ENCODE data around the gene SLCO2B1.

The SLCO2B1 gene

DNA sequence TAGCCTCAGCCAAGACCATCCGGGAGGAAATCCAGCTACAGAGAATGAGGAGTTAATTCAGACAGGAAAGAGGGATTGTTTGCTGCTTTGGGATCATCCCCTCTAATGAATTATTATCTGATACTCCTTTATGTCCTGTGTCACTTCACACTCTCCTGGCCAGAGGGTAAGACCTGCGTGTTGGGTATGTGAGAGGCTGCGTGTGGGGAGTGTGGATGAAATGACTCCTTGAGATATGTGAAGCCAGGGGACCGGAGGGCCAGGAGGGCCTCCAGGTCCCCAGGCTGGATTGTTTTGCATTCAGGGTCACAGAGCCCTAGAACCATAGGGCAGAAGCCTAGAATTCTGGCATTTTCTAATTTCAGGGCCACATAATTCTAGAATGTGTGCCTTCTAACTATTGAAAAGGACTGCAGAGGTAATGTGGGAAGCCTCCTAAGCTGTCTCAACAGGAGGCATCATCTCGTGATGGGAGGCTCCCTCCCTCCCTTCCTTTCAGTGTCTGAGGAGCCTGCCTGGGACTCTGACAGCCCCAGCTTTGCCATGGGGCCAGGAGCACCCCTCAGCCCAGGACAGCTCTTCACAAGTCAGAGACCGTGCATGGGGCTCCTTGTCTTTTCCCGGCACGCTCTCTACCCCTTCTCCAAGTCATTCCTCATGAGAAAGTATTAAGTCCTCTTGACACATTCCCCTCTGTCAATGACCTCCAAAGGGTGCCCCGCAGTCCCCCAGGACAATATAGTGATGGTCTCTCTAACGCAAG lies 93.3 kb downstream of the SLCO2B1 start:
- in situ Hi-C loops (cut with MboI; ENCODE audit: low sequenced_read_pairs, unreplicated experiment): loop anchor here (10.0 kb wide), 1 partner anchor 219 kb away; no protein-coding TSS in a partner anchor
- TF ChIP-seq, protein P1, sequence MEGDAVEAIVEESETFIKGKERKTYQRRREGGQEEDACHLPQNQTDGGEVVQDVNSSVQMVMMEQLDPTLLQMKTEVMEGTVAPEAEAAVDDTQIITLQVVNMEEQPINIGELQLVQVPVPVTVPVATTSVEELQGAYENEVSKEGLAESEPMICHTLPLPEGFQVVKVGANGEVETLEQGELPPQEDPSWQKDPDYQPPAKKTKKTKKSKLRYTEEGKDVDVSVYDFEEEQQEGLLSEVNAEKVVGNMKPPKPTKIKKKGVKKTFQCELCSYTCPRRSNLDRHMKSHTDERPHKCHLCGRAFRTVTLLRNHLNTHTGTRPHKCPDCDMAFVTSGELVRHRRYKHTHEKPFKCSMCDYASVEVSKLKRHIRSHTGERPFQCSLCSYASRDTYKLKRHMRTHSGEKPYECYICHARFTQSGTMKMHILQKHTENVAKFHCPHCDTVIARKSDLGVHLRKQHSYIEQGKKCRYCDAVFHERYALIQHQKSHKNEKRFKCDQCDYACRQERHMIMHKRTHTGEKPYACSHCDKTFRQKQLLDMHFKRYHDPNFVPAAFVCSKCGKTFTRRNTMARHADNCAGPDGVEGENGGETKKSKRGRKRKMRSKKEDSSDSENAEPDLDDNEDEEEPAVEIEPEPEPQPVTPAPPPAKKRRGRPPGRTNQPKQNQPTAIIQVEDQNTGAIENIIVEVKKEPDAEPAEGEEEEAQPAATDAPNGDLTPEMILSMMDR (IDR thresholded peaks at IDR 0.05; ENCODE audit: borderline replicate concordance, control extremely low read depth, extremely low read depth, insufficient read depth, missing control alignments): no peak
- DNase-seq (ENCODE audit: low spot score): no peak

DNA sequence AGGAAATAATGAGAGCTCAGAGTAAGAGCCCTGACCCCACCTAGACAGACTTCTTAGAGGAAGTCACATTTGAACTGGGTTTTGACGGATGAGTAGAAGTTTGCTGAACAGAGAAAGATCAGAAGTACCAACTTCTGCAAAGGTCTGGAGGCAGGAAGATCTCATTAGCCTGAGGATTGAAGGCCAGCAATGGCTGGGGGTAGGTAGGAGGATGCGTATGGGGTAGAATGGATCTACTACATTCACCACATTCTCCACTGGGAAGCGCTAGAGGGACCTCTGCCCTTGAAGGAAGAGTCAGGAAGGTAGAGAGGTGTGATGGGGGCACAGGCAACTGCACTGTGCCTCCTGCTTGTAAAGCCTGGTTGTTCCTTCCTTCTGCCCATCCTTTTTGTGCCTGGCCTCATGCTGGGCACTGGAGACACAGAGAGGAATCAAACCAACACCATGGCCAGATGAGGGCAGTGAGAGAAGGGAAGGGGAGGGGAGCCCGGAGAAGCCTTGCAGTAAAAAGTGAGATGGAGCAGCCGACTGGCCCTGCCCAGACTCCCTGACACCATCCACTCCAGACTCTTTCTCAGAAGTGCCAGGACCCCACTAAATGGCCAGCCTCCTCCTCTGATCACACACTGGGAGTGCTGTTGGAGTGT lies 94.6 kb downstream of the SLCO2B1 start:
- DNase-seq (ENCODE audit: low spot score): no peak
- in situ Hi-C loops (cut with MboI; ENCODE audit: low sequenced_read_pairs, unreplicated experiment): loop anchor here (10.0 kb wide), 1 partner anchor 221 kb away; no protein-coding TSS in a partner anchor
- TF ChIP-seq, protein P1 (IDR thresholded peaks at IDR 0.05; ENCODE audit: borderline replicate concordance, control extremely low read depth, extremely low read depth, insufficient read depth, missing control alignments): no peak

DNA sequence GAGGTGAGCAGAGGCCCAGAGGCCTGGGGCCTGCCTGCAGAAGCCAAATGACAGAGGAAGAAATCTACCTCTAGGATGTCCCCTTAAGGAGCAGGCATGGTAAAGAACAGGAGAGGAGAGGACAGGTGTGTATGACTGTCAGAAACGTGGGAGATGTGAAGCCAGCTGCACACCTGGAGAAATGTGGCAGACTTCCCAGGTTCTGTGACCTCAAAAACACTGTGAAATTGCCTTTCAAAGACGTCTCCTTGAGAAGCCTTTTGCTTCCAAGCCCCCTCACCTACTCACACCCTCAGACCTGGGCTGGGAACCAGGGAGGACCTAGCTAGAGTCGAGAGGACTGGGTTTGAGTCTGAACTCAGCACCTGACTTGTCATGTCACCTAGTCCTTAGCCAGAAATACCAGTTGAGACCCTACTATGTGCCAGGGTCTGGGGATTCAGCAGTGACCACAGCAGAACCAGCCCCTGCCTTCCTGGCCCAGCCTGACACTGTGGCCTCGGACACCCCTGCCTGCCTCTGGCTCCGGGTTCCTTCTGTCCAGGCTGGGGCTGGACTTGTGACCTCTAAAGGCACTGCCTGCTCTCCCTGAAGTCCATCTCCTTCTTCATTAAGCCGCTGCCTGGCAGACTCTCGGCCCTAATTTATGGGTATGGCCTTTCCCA lies 95.2 kb downstream of the SLCO2B1 start:
- no peak for DNase-seq (ENCODE audit: low spot score)
- TF ChIP-seq, protein P1 (IDR thresholded peaks at IDR 0.05; ENCODE audit: borderline replicate concordance, control extremely low read depth, extremely low read depth, insufficient read depth, missing control alignments): no peak
- in situ Hi-C loops (cut with MboI; ENCODE audit: low sequenced_read_pairs, unreplicated experiment): loop anchor here (10.0 kb wide), 1 partner anchor 221 kb away; no protein-coding TSS in a partner anchor

DNA sequence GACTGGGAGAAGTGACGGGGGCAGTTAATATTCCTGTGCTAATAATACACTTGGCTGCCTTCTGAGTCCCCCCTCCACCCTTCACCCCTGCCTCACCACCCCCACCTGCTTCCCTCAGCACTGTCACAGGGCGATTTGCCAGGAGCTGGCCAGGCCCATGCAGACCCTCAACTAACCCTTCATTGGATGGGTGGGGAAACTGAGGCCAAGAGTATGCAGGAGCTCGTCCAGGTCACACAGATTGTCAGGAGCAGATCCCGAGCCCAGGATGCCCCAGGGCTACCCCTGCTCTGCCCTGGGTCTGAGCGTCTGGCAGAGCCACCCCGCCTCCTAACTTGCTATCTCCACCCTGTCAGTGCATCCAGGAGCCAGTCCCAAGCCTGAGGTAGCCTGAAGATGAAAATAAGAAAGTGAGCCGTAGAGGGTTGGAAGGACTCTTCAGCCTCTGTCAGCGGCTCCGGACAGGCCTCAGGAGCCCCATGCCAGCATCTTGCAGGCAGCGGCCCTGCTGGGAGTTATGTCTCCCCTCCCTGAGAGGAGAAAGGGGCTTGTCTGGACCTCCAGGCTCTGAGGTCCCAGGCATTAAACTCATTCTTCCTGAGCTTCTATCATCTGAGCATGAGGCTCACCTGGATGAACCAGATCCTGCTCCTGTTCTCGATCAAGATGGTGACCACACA lies 95.9 kb downstream of the SLCO2B1 start:
- TF ChIP-seq, protein P1 (IDR thresholded peaks at IDR 0.05; ENCODE audit: borderline replicate concordance, control extremely low read depth, extremely low read depth, insufficient read depth, missing control alignments): no peak
- DNase-seq (ENCODE audit: low spot score): no peak
- in situ Hi-C loops (cut with MboI; ENCODE audit: low sequenced_read_pairs, unreplicated experiment): loop anchor here (10.0 kb wide), 1 partner anchor 222 kb away; no protein-coding TSS in a partner anchor

DNA sequence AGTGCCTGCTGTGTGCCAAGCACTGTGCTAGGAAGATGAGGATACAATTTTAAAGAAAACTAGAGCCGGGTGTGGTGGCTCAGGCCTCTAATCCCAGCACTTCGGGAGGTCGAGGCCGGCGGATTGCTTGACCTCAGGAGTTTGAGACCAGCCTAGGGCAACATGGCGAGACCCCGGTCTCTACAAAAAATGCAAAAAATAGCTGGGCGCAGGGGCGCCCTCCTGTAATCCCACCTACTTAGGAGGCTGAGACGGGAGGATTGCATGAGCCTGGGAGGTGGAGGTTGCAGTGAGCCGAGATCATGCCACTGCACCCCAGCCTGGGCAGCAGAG lies 98.0 kb downstream of the SLCO2B1 start:
- no peak for DNase-seq (ENCODE audit: low spot score)
- TF ChIP-seq, protein P1 (IDR thresholded peaks at IDR 0.05; ENCODE audit: borderline replicate concordance, control extremely low read depth, extremely low read depth, insufficient read depth, missing control alignments): no peak
- in situ Hi-C loops (cut with MboI; ENCODE audit: low sequenced_read_pairs, unreplicated experiment): loop anchor here (10.0 kb wide), 1 partner anchor 224 kb away; no protein-coding TSS in a partner anchor

DNA sequence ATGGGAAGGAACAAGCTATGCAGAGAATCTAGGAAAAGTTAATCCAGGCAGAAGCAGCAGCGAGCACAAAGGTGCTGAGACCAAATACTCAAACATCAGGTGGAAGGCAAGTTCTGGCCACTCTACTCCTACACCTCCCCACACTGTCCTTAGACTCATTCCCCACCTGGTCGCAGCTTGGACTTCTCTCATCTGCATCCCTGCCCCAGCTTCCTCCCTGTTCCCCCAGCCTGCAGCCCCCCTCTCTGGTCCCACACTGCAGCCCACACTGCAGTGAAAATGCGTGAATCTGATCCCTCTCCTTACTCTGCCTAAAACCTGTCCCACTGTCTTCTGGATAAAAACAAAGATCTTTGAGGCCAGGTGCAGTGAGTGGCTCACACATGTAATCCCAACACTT lies 98.8 kb downstream of the SLCO2B1 start:
- DNase-seq (ENCODE audit: low spot score): no peak
- in situ Hi-C loops (cut with MboI; ENCODE audit: low sequenced_read_pairs, unreplicated experiment): loop anchor here (10.0 kb wide), 1 partner anchor 225 kb away; no protein-coding TSS in a partner anchor
- TF ChIP-seq, protein P1 (IDR thresholded peaks at IDR 0.05; ENCODE audit: borderline replicate concordance, control extremely low read depth, extremely low read depth, insufficient read depth, missing control alignments): no peak
